Measurements from ENCODE around the gene PRH2. TPM values are rescaled to one million over a fixed set of nuclear protein-coding genes. Genes with fewer than 3 reads are reported as not detected.

The PRH2 gene
- total and polyA plus RNA-seq, 4 experiments from 2014 or later = not detected

DNA sequence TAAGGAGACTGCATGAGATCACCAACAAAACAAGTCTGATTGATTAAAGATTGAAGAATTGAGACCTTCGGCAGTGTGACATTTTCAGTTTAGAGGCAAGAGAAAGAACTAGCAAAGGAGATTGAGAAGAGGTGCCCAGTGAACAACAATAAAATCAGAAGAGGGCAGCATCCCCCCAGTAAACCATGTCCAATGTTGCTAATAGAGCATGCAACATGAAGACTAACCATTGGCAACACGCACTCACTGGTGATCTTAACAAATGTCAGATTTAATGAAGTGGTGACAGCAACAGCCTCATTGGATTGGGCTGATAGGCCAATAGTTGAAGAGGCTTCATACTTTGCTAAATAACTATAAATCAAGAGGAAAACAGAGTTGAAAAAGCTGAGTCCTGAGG, 30.8 kb downstream of the PRH2 start:
- CTCF ChIA-PET (ENCODE audit: partially characterized antibody) = interaction anchor here (1.4 kb wide), 1 partner anchor 526 kb away, joined by 4 read pairs; no protein-coding TSS in a partner anchor
- intact Hi-C loops (cut with micrococcal nuclease) = loop anchor here (1.0 kb wide), 1 partner anchor 526 kb away; no protein-coding TSS in a partner anchor

DNA sequence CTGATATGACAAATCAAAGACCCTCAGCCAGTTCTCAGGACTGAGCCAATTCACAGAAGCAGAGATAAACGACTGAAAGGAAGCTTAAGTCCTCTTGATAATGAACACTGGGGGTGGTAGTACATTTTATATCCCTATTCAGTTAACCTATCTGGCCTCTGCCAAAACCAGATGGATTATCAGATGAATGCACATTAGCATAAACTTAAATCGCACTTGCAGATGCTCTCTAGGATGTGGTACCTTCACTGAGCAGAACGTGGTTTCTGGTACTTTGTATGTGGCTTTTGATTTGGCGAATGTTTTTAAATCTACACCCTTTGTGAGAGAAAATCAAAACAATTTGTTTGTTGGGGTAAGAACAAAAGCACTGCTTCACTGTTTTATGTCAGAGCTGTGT, 31.2 kb downstream of the PRH2 start:
- peak overlapping the region in 3 of 8 donors; percentile 1 to 22 (median 1) for H3K4me3 Mint-ChIP-seq
- DNase-seq = peak in 4 of 5 donors; percentile 62 to 72 (median 68)
- intact Hi-C loops (cut with micrococcal nuclease) = loop anchor here (1.0 kb wide), 1 partner anchor 526 kb away; no protein-coding TSS in a partner anchor
- H3K4me3 ChIP-seq (ENCODE audit: low read length in 2 of 2) = no peak overlapping the region
- H3K9me3 Mint-ChIP-seq = peaks cover 0 to 11% (median 2%) of the 10 kb centered on the region in 8 donors
- H3K36me3 Mint-ChIP-seq = peaks cover 7 to 42% of the 10 kb centered on the region in 2 donors
- H3K27ac Mint-ChIP-seq = peak overlapping the region in 4 of 7 donors; percentile 33 to 70 (median 38)
- peaks cover 23 to 43% (median 27%) of the 10 kb centered on the region in 4 donors for H3K4me1 Mint-ChIP-seq
- POLR2A ChIA-PET (ENCODE audit: partially characterized antibody) = no interaction called here
- H3K4me1 ChIP-seq (ENCODE audit: insufficient read depth, low read length) = peaks cover 19% of the 10 kb centered on the region
- H3K27ac ChIP-seq (ENCODE audit: low read depth, low read length) = no peak overlapping the region
- CTCF ChIA-PET (ENCODE audit: partially characterized antibody) = interaction anchor here (1.4 kb wide), 1 partner anchor 526 kb away, joined by 4 read pairs; no protein-coding TSS in a partner anchor
- H3K9me3 ChIP-seq (ENCODE audit: control insufficient read depth in 1 of 2, low read length in 2 of 2) = no peaks in the 10 kb centered on the region
- no peaks in the 10 kb centered on the region for H3K27me3 Mint-ChIP-seq
- no peaks in the 10 kb centered on the region for H3K27me3 ChIP-seq (ENCODE audit: insufficient read depth, low read length)
- no peaks in the 10 kb centered on the region for H3K36me3 ChIP-seq (ENCODE audit: insufficient read depth, low read length)

More for the DNA sequence above, 30.8 kb downstream of the PRH2 start:
- H3K27ac ChIP-seq (ENCODE audit: low read depth, low read length) = no peak overlapping the region
- no peaks in the 10 kb centered on the region for H3K36me3 ChIP-seq (ENCODE audit: insufficient read depth, low read length)
- POLR2A ChIA-PET (ENCODE audit: partially characterized antibody) = no interaction called here
- peaks cover 19% of the 10 kb centered on the region for H3K4me1 ChIP-seq (ENCODE audit: insufficient read depth, low read length)
- H3K4me3 ChIP-seq (ENCODE audit: low read length in 2 of 2) = no peak overlapping the region
- Mint-ChIP-seq H3K9me3 (peaks cover 0 to 14% (median 4%) of the 10 kb centered on the region in 8 donors), H3K36me3 (peaks cover 7 to 46% of the 10 kb centered on the region in 2 donors), H3K27ac (peak overlapping the region in 4 of 7 donors; percentile 3 to 70 (median 8)), H3K4me1 (peaks cover 23 to 43% (median 29%) of the 10 kb centered on the region in 4 donors), H3K27me3 (no peaks in the 10 kb centered on the region), H3K4me3 (peak overlapping the region in 1 of 8 donors; percentile 1)
- H3K9me3 ChIP-seq (ENCODE audit: control insufficient read depth in 1 of 2, low read length in 2 of 2) = no peaks in the 10 kb centered on the region
- H3K27me3 ChIP-seq (ENCODE audit: insufficient read depth, low read length) = no peaks in the 10 kb centered on the region
- DNase-seq = no peak

DNA sequence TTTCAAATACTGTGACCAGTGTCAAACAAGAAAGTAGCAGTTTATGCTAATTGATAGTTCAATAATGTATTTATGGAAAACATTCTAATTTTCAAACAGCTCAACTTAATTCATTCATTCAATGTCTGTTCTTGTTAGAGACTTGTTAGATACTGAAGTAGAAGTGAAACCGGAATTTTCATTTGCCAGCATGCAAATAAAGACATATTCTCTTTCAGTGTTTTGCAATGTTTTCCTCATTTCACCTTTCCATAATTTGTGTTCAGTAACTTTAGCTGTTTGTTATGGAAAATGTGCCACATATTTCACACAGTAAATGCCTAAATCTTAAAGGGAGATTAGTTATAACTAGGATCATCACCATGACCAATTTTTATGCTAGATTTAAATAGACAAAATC, 36.4 kb downstream of the PRH2 start:
- Mint-ChIP-seq H3K27me3 (no peaks in the 10 kb centered on the region), H3K27ac (no peak overlapping the region), H3K4me3 (no peak overlapping the region), H3K9me3 (peaks cover 0 to 2% (median 0%) of the 10 kb centered on the region in 8 donors), H3K4me1 (peaks cover 14 to 21% (median 17%) of the 10 kb centered on the region in 4 donors), H3K36me3 (peaks cover 1 to 26% of the 10 kb centered on the region in 2 donors)
- H3K4me3 ChIP-seq (ENCODE audit: low read length in 2 of 2) = no peak overlapping the region
- no peaks in the 10 kb centered on the region for H3K27me3 ChIP-seq (ENCODE audit: insufficient read depth, low read length)
- ChIA-PET POLR2A (ENCODE audit: partially characterized antibody) (no interaction called here), CTCF (ENCODE audit: partially characterized antibody) (no interaction called here)
- no peaks in the 10 kb centered on the region for H3K9me3 ChIP-seq (ENCODE audit: control insufficient read depth in 1 of 2, low read length in 2 of 2)
- H3K4me1 ChIP-seq (ENCODE audit: insufficient read depth, low read length) = peaks cover 10% of the 10 kb centered on the region
- no peak overlapping the region for H3K27ac ChIP-seq (ENCODE audit: low read depth, low read length)
- H3K36me3 ChIP-seq (ENCODE audit: insufficient read depth, low read length) = no peaks in the 10 kb centered on the region
- intact Hi-C loops (cut with micrococcal nuclease) = no loop called here
- DNase-seq = no peak

DNA sequence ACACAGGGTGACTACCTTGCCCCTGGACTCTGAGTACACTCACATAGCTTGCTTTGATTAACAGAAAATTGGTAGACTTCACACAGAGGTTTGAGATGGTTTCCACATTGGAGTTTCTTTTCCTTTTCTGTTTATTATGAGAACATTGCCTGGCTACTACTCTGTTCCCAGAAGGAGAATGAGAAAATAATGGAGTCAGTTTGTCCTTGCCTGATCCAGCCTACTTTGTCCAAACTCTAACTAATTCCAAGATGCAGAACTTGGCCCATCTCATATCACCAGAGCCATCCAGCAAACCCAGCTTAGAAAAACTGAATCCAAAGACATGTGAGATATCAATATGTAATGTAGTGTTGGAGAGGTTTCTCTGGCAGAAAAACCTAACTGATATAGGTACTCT, 37.3 kb downstream of the PRH2 start:
- H3K4me1 ChIP-seq (ENCODE audit: insufficient read depth, low read length) = peaks cover 2% of the 10 kb centered on the region
- no peak overlapping the region for H3K27ac ChIP-seq (ENCODE audit: low read depth, low read length)
- POLR2A ChIA-PET (ENCODE audit: partially characterized antibody) = no interaction called here
- Mint-ChIP-seq H3K36me3 (peaks cover 1 to 21% of the 10 kb centered on the region in 2 donors), H3K4me1 (peaks cover 6 to 14% (median 9%) of the 10 kb centered on the region in 4 donors), H3K9me3 (peaks cover 0 to 2% (median 0%) of the 10 kb centered on the region in 8 donors), H3K27ac (peak overlapping the region in 1 of 7 donors; percentile 14), H3K27me3 (no peaks in the 10 kb centered on the region), H3K4me3 (no peak overlapping the region)
- no peaks in the 10 kb centered on the region for H3K9me3 ChIP-seq (ENCODE audit: control insufficient read depth in 1 of 2, low read length in 2 of 2)
- no peaks in the 10 kb centered on the region for H3K36me3 ChIP-seq (ENCODE audit: insufficient read depth, low read length)
- DNase-seq = no peak
- CTCF ChIA-PET (ENCODE audit: partially characterized antibody) = no interaction called here
- intact Hi-C loops (cut with micrococcal nuclease) = no loop called here
- no peaks in the 10 kb centered on the region for H3K27me3 ChIP-seq (ENCODE audit: insufficient read depth, low read length)
- no peak overlapping the region for H3K4me3 ChIP-seq (ENCODE audit: low read length in 2 of 2)

DNA sequence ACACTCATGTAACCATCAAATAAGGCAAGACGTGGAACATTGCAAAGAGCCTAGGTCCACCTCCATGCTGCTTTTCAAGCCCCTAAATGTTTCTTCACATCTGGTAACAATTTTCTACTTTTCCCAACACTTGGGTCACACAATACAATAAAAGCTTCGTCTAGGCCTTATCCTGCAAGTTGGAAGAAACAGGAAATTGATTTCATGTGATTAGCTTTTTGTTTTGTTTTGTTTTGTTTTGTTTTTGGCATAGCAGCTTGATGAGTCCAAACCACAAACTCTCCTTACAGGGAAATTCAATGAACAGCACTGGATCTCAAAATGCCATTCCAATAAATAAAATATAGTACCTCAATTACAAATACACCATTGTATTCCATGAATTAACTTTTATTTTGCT, 38.4 kb downstream of the PRH2 start:
- Mint-ChIP-seq H3K4me3 (no peak overlapping the region), H3K27me3 (no peaks in the 10 kb centered on the region), H3K4me1 (peaks cover 0 to 8% (median under 1%) of the 10 kb centered on the region in 4 donors), H3K27ac (peak overlapping the region in 1 of 7 donors; percentile 9), H3K36me3 (peaks cover 1 to 15% of the 10 kb centered on the region in 2 donors), H3K9me3 (peaks cover 0 to 2% (median 0%) of the 10 kb centered on the region in 8 donors)
- Histone ChIP-seq H3K4me3 (ENCODE audit: low read length in 2 of 2) (no peak overlapping the region), H3K4me1 (ENCODE audit: insufficient read depth, low read length) (no peaks in the 10 kb centered on the region), H3K36me3 (ENCODE audit: insufficient read depth, low read length) (no peaks in the 10 kb centered on the region), H3K27me3 (ENCODE audit: insufficient read depth, low read length) (no peaks in the 10 kb centered on the region), H3K9me3 (ENCODE audit: control insufficient read depth in 1 of 2, low read length in 2 of 2) (no peaks in the 10 kb centered on the region), H3K27ac (ENCODE audit: low read depth, low read length) (no peak overlapping the region)
- intact Hi-C loops (cut with micrococcal nuclease) = no loop called here
- no peak for DNase-seq
- CTCF ChIA-PET (ENCODE audit: partially characterized antibody) = no interaction called here
- POLR2A ChIA-PET (ENCODE audit: partially characterized antibody) = no interaction called here

DNA sequence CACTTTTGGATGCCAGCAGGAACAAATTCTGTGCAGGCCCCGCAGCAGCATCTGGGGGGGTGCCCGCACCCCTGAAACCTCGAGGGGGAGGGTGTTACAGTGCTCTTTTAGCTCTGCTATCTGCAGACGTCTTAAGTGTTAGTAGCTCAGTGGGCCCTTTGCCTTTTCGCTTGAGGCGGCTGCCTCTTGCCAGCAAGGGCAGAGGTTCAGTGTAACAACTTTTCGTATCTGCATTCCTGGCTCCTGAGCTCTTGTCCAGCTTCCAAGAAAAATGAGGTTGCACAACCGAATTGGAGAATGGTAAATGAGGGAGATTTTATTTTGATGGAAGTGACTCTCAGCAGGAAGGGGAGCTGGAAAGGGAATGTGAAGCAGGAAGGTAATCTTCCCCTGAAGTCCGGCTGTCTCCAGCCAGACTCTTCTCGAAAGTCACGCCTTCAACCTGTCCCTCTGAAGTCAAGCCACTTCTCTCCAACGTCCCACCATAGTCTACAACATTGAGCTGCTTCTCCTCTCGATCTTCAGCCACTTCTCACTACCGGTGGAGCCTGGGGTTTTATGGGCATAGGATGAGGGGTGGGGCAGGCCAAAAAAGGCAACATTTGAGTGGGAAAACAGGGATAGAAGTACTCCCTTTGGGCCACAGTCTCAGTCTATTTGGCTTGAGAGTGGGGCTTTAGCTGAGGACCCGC, 39.9 kb downstream of the PRH2 start:
- H3K36me3 ChIP-seq (ENCODE audit: insufficient read depth, low read length) = no peaks in the 10 kb centered on the region
- H3K9me3 ChIP-seq (ENCODE audit: control insufficient read depth in 1 of 2, low read length in 2 of 2) = no peaks in the 10 kb centered on the region
- no peak overlapping the region for H3K4me3 Mint-ChIP-seq
- H3K4me1 Mint-ChIP-seq = peaks cover 0 to 8% (median 0%) of the 10 kb centered on the region in 4 donors
- H3K27me3 Mint-ChIP-seq = no peaks in the 10 kb centered on the region
- POLR2A ChIA-PET (ENCODE audit: partially characterized antibody) = no interaction called here
- H3K27ac ChIP-seq (ENCODE audit: low read depth, low read length) = no peak overlapping the region
- no peaks in the 10 kb centered on the region for H3K27me3 ChIP-seq (ENCODE audit: insufficient read depth, low read length)
- no peak overlapping the region for H3K27ac Mint-ChIP-seq
- peaks cover 1 to 14% of the 10 kb centered on the region in 2 donors for H3K36me3 Mint-ChIP-seq
- H3K4me1 ChIP-seq (ENCODE audit: insufficient read depth, low read length) = no peaks in the 10 kb centered on the region
- CTCF ChIA-PET (ENCODE audit: partially characterized antibody) = no interaction called here
- no peak overlapping the region for H3K4me3 ChIP-seq (ENCODE audit: low read length in 2 of 2)
- intact Hi-C loops (cut with micrococcal nuclease) = no loop called here
- DNase-seq = no peak
- H3K9me3 Mint-ChIP-seq = peaks cover 0 to 2% (median 0%) of the 10 kb centered on the region in 8 donors

DNA sequence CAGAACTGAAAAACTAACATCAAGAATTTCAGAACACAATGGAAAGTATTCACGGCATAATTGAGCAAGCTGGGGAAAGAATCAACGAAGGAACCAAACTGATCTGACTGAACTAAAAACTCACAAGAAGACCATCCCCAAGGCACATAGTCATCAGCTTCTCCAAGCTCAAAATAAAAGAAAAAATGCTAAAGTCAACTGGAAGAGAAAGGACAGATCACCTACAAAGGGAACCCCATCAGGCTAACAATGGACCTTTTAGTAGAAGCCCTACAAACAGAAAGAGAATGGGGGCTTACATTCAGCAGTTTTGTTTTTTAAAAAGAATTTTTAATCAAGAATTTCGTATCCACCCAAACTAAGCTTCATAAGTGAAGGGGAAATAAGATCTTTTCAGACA, 45.9 kb downstream of the PRH2 start:
- no peaks in the 10 kb centered on the region for H3K36me3 ChIP-seq (ENCODE audit: insufficient read depth, low read length)
- H3K9me3 ChIP-seq (ENCODE audit: control insufficient read depth in 1 of 2, low read length in 2 of 2) = no peaks in the 10 kb centered on the region
- H3K27me3 Mint-ChIP-seq = peaks cover 2 to 7% of the 10 kb centered on the region in 2 donors
- no peak overlapping the region for H3K4me3 ChIP-seq (ENCODE audit: low read length in 2 of 2)
- H3K27ac ChIP-seq (ENCODE audit: low read depth, low read length) = no peak overlapping the region
- H3K4me3 Mint-ChIP-seq = no peak overlapping the region
- DNase-seq = no peak
- H3K27ac Mint-ChIP-seq = no peak overlapping the region
- intact Hi-C loops (cut with micrococcal nuclease) = no loop called here
- ChIA-PET CTCF (ENCODE audit: partially characterized antibody) (no interaction called here), POLR2A (ENCODE audit: partially characterized antibody) (no interaction called here)
- H3K36me3 Mint-ChIP-seq = peaks cover 0 to 6% of the 10 kb centered on the region in 2 donors
- H3K9me3 Mint-ChIP-seq = no peaks in the 10 kb centered on the region
- no peaks in the 10 kb centered on the region for H3K27me3 ChIP-seq (ENCODE audit: insufficient read depth, low read length)
- H3K4me1 Mint-ChIP-seq = peaks cover 4 to 21% (median 8%) of the 10 kb centered on the region in 4 donors
- H3K4me1 ChIP-seq (ENCODE audit: insufficient read depth, low read length) = no peaks in the 10 kb centered on the region

Data from CD4-positive, alpha-beta memory T cell (primary cell).